ENCODE data around the gene LRRK2.

Gene LRRK2

DNA sequence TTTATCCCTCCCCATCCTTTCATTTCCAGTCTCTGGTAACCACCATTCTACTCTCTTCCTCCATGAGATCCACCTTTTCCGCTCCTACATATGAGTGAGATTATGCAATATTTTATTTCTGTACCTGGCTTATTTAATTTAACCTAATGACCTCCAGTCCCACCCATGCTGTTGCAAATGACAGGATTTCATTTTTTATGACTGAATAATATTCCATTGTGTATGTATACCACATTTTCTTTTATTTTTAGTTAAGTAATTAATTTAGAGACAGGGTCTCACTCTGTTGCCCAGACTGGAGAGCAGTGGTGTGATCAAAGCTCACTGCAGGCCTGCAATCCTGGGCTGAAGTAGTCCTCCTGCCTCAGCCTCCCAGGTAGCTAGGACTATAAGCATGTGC, 2.6 kb downstream of the LRRK2 start:
- H3K27ac ChIP-seq: no peak overlapping the region
- TF ChIP-seq, protein P1, sequence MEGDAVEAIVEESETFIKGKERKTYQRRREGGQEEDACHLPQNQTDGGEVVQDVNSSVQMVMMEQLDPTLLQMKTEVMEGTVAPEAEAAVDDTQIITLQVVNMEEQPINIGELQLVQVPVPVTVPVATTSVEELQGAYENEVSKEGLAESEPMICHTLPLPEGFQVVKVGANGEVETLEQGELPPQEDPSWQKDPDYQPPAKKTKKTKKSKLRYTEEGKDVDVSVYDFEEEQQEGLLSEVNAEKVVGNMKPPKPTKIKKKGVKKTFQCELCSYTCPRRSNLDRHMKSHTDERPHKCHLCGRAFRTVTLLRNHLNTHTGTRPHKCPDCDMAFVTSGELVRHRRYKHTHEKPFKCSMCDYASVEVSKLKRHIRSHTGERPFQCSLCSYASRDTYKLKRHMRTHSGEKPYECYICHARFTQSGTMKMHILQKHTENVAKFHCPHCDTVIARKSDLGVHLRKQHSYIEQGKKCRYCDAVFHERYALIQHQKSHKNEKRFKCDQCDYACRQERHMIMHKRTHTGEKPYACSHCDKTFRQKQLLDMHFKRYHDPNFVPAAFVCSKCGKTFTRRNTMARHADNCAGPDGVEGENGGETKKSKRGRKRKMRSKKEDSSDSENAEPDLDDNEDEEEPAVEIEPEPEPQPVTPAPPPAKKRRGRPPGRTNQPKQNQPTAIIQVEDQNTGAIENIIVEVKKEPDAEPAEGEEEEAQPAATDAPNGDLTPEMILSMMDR (conservative IDR thresholded peaks at IDR 0.05): no peak

DNA sequence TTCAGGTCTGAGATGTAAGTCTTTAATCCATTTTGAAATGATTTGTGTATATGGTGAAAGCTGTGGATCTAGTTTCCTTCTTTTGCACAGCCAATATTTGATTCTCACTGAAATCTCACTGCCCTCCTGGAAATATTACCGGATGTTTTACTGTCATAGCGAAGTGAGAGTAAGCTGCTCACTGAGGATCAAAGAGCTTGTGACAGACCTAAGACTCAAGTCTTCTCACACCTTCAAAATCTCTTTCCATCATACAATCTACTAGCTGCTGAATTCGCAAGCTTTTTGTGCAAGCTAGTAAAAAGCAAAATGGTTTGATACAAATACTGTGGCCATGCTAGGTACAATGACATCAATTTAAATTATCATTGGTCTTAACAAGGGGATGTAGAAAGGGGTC, 3.9 kb downstream of the LRRK2 start:
- H3K27ac ChIP-seq: no peak overlapping the region
- TF ChIP-seq, protein P1 (conservative IDR thresholded peaks at IDR 0.05): no peak

DNA sequence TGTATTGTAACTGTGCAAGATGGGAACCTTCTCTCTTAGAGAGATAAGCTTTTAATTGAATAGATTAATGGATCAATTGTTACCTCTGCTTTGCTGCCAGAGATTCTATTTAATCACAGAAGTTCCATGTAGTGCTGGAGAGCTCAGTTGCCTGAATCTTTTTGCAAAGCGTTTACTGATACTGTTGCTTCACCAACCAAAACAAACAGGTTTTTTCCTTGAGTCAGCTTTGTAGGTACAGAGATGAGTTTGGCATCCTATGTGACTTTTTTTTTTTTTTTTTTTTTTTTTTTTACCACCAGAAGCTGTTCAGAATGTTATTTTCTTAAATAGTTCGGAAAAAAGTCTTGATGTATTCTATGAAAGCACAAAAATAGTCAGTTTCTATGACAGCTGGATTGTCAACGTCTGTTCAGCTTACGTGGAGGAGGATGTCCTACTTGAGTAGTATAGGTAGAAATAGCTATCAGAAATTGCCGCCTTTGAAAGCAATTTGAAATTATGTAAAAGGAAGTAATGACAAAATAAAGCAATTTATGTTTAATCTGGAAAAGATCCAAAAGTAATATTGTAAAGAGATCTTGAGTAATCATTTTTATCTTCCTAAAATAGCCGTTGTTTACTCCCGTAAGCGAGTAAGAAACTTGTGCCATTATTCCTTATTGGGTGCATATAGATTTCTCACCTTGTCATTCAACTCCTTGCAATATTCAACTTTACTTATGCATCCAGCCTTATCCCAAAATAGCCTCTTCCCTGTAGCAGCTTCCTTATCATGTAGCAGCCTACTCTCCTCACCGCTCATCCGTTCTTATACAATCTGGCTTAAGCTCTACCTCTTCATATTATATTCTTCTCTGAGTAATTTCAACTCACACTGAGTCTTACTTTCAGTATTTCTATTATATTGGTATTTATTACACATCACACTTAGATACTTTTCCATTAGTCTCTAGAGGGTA, 5.2 kb downstream of the LRRK2 start:
- TF ChIP-seq, protein P1 (conservative IDR thresholded peaks at IDR 0.05): no peak

DNA sequence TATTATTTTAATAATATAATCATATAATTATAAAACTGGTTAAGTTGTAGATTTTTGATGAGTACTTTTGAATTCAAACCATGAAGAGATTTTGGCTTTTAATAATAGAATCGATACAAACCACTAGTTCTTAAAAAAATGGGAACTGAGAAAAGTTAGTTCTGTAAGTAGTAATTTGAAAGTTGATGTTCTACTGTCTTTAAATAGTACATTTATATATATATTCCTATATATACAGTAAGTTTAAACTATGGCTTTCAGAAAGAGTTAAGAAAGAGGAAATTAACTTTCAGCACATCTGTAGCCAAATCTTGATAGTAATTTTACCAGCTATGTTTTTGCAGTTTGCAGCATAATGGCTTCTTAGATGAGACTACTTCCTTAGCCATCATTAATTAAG, 7.8 kb downstream of the LRRK2 start:
- TF ChIP-seq, protein P1 (conservative IDR thresholded peaks at IDR 0.05): no peak
- H3K27ac ChIP-seq: no peak overlapping the region

More for the DNA sequence above, 5.2 kb downstream of the LRRK2 start:
- no peak overlapping the region for H3K27ac ChIP-seq

GRCh38 chr12:40233741-40234367, 9.1 kb downstream of the LRRK2 start:
- no peak overlapping the region for H3K27ac ChIP-seq
- TF ChIP-seq, protein P1 (conservative IDR thresholded peaks at IDR 0.05): no peak

- TF ChIP-seq, protein P1 (conservative IDR thresholded peaks at IDR 0.05): no peak
- no peak overlapping the region for H3K27ac ChIP-seq
These were observed 11.6 kb downstream of the LRRK2 start for GRCh38 chr12:40236357-40236850.

- H3K27ac ChIP-seq: no peak overlapping the region
- TF ChIP-seq, protein P1 (conservative IDR thresholded peaks at IDR 0.05): no peak
These were observed 13.6 kb downstream of the LRRK2 start for GRCh38 chr12:40238266-40238902.

All from VCaP (cell line).